HEK293T (cell line): ENCODE results near the gene APOBEC3F.
"Not testable (repeated sequence)": the region's sequence is repeated elsewhere in the genome, so short reads cannot be mapped to it uniquely, and the experiment has no call there.

Experiments
- ARNT ChIP-seq: fragments of 450-650 bp; IDR thresholded peaks from 2 replicates; pipeline ENCODE4 v1.6.1; 2017; ENCODE audit warnings: mild to moderate bottlenecking
- BHLHE40 ChIP-seq: fragments of 450-650 bp; IDR thresholded peaks from 2 replicates; pipeline ENCODE4 v1.6.1; 2016; ENCODE audit warnings: mild to moderate bottlenecking, moderate library complexity, borderline replicate concordance
- ELF4 ChIP-seq: fragments of 450-650 bp; IDR thresholded peaks from 2 replicates; pipeline ENCODE4 v1.6.1; 2017; ENCODE audit warnings: antibody characterized with exemption
- FOXK2 ChIP-seq: fragments of 450-650 bp; IDR thresholded peaks from 2 replicates; pipeline ENCODE4 v1.6.1; 2016; ENCODE audit warnings: mild to moderate bottlenecking
- HDGF ChIP-seq: fragments of 450-650 bp; IDR thresholded peaks from 2 replicates; pipeline ENCODE4 v1.6.1; 2017; ENCODE audit warnings: antibody characterized with exemption, borderline replicate concordance
- LEF1 ChIP-seq: fragments of 450-650 bp; IDR thresholded peaks from 2 replicates; pipeline ENCODE4 v1.6.1; 2017; ENCODE audit warnings: mild to moderate bottlenecking, borderline replicate concordance
- SP1 ChIP-seq: fragments of 450-650 bp; IDR thresholded peaks from 2 replicates; pipeline ENCODE4 v1.6.1; 2017
- SUZ12 ChIP-seq: fragments of 450-650 bp; IDR thresholded peaks from 2 replicates; pipeline ENCODE4 v1.6.1; 2016; ENCODE audit warnings: mild to moderate bottlenecking
- TARDBP ChIP-seq: fragments of 450-650 bp; IDR thresholded peaks from 2 replicates; pipeline ENCODE4 v1.6.1; 2016
- TF ChIP-seq, protein P1 (sequence below): fragments of 450-650 bp; IDR thresholded peaks from 2 replicates; pipeline ENCODE4 v1.6.1; 2016

DNA sequence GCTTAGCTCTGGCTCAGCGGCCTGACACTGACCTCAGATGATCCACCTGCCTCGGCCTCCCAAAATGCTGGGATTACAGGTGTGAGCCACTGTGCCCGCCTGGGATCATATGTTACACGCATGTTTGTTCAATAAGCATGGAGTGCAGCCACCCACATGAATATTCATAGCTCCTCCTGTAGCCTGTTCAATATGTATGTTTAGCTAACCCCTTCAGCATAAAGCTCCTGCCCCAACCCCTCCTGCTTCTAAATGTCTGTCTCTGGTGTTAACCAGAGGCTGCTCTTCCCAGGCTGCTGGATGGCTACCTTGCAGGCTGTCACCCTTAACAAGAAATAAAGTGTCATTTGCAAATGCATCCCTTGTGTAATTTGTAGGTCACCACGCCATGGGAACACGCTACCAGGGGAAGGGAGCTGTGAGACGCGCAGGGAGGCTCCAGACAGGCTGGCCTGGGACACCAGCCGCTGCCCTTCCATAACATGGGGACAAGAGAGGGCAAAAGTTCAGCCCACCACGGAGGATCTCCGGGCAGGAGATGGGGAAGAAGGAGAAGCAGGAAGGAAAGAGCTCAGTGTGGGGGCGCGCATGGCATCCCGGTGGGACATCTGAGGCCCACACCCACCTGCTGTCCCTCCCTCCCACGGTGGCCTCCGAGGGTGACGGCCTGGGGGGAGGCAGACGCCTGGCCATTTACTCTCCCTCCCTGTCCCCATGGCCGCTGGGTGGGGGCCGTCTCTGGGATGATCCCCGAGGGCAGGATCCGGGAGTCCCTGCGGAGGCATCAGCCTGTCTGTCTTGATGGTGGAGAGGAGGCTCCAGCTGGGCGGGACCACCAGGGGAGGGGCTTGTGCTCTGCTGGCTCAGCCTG lies 35.7 kb downstream of the APOBEC3F start:
- TF ChIP-seq SUZ12, ARNT, HDGF, FOXK2, SP1, TARDBP, BHLHE40, LEF1, ELF4: not testable (repeated sequence)
- TF ChIP-seq, protein P1, sequence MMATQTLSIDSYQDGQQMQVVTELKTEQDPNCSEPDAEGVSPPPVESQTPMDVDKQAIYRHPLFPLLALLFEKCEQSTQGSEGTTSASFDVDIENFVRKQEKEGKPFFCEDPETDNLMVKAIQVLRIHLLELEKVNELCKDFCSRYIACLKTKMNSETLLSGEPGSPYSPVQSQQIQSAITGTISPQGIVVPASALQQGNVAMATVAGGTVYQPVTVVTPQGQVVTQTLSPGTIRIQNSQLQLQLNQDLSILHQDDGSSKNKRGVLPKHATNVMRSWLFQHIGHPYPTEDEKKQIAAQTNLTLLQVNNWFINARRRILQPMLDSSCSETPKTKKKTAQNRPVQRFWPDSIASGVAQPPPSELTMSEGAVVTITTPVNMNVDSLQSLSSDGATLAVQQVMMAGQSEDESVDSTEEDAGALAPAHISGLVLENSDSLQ, result not testable (repeated sequence)
